ENCODE measurements around the gene FAM217A. TPM values are rescaled to one million over a fixed set of nuclear protein-coding genes. Genes with fewer than 3 reads are reported as not detected.

The FAM217A gene
- total and polyA plus RNA-seq, 2 of the 13 experiments (the other 11 are each of a cell fraction or from before 2014, with no cell fraction given): not detected

- no peak for TF ChIP-seq FOXK2 (IDR thresholded peaks at IDR 0.05)
- TF ChIP-seq HNF4A (CRISPR knock-in tag; IDR thresholded peaks at IDR 0.05): no peak
- 0 out of 2 replicates have a peak, but pooled peaks have one; percentile 8 for TF ChIP-seq GATA4 (IDR thresholded peaks at IDR 0.05; ENCODE audit: borderline replicate concordance, low read depth)
- no peak for TF ChIP-seq ATF6 (CRISPR knock-in tag; conservative IDR thresholded peaks at IDR 0.05)
- no peak for TF ChIP-seq RXRA (CRISPR knock-in tag; IDR thresholded peaks at IDR 0.05)
- TF ChIP-seq CEBPG (CRISPR knock-in tag; IDR thresholded peaks at IDR 0.05): peak; percentile 30; the same call in 1 of the 2 replicates
Measured at GRCh38 chr6:4066029-4066755, 12.7 kb downstream of the FAM217A start (continued).

- no peak overlapping the region for H3K9ac ChIP-seq (ENCODE audit: insufficient read depth, low read depth, low read length)
- H3K27ac ChIP-seq (ENCODE audit: extremely low read length, insufficient read depth, low read length): peak overlapping the region; percentile 19
- peaks cover 25% of the 10 kb centered on the region for H3K4me1 ChIP-seq (ENCODE audit: insufficient read depth, low read length)
- intact Hi-C loops (cut with micrococcal nuclease; ENCODE audit: unreplicated experiment): no loop called here
- WGBS (ENCODE audit: low lambda C conversion rate): 83% methylated on average over 4 of the region's 4 CpGs
- in situ Hi-C loops (cut with HindIII; ENCODE audit: extremely low pct_ligation_motif_present, low pct_unique_long_range_greater_than_20kb): loop anchor here (5.0 kb wide), 1 partner anchor 98 kb away; no protein-coding TSS in a partner anchor
- no peaks in the 10 kb centered on the region for H4K20me1 ChIP-seq (ENCODE audit: insufficient read depth, low read length)
- no peak overlapping the region; the same call in 1 of the 2 replicates for H3K4me2 ChIP-seq (ENCODE audit: low read depth, low read length)
- no peak overlapping the region for H3K4me3 ChIP-seq (replicated peaks in 1 of 3; ENCODE audit: insufficient read depth in 1 of 3, low read depth in 2 of 3, low read length in 3 of 3)
- peak; percentile 42 for FAIRE-seq
- H2AFZ ChIP-seq (ENCODE audit: low read length): no peak overlapping the region
- CTCF ChIA-PET (ENCODE audit: low intra/inter-chr PET ratio, low total read pairs): interaction anchor here (2.0 kb wide), 1 partner anchor 96 kb away, joined by 9 read pairs; no protein-coding TSS in a partner anchor
- no TSS peak for BruUV-seq (replicated peaks)
- H3K79me2 ChIP-seq (ENCODE audit: insufficient read depth, low read length): no peaks in the 10 kb centered on the region
- POLR2A ChIA-PET: interaction anchor here (2.1 to 3.4 kb wide), 2 partner anchors 38 to 76 kb away, joined by 10 to 17 read pairs; partner anchors contain the start of gene ECI2
- peaks cover 27 to 95% of the 10 kb centered on the region in 2 experiments for H3K36me3 ChIP-seq (replicated peaks in 1 of 2; ENCODE audit: control insufficient read depth in 1 of 2, insufficient read depth in 2 of 2, low read length in 2 of 2)
- H3K27me3 ChIP-seq (ENCODE audit: control insufficient read depth in 1 of 2, insufficient read depth in 2 of 2, low read length in 2 of 2): no peaks in the 10 kb centered on the region
- DNase-seq (ENCODE audit: low spot score): peak; percentile 76
- peak; percentile 94 for ATAC-seq
- no peaks in the 10 kb centered on the region for H3K9me3 ChIP-seq (ENCODE audit: low read length)
- TF ChIP-seq ATF1 (CRISPR knock-in tag; IDR thresholded peaks at IDR 0.05): peak; percentile 31; the same call in 1 of the 2 replicates
- TF ChIP-seq FOXA3 (CRISPR knock-in tag; IDR thresholded peaks at IDR 0.05): 0 out of 2 replicates have a peak, but pooled peaks have one; percentile 7
- TF ChIP-seq WIZ (CRISPR knock-in tag; IDR thresholded peaks at IDR 0.05): no peak
- peak; percentile 26; the same call in 1 of the 2 replicates for TF ChIP-seq ZNF564 (CRISPR knock-in tag; IDR thresholded peaks at IDR 0.05)
- 0 out of 2 replicates have a peak, but pooled peaks have one; percentile 43 for TF ChIP-seq ZNF580 (CRISPR knock-in tag; IDR thresholded peaks at IDR 0.05; ENCODE audit: borderline replicate concordance, low read depth)
- no peak for TF ChIP-seq PRDM4 (CRISPR knock-in tag; IDR thresholded peaks at IDR 0.05; ENCODE audit: borderline replicate concordance)
- TF ChIP-seq GATAD2A (CRISPR knock-in tag; IDR thresholded peaks at IDR 0.05): peak; percentile 43; the same call in 1 of the 2 replicates
- TF ChIP-seq JUNB (CRISPR knock-in tag; IDR thresholded peaks at IDR 0.05; ENCODE audit: borderline replicate concordance): peak; percentile 77
- no peak for TF ChIP-seq ERF (CRISPR knock-in tag; IDR thresholded peaks at IDR 0.05)
- peak; percentile 64 for TF ChIP-seq SALL1 (CRISPR knock-in tag; IDR thresholded peaks at IDR 0.05)
Measured at GRCh38 chr6:4059115-4059777, 19.7 kb downstream of the FAM217A start.

All from HepG2 (cell line).